ENCODE data around the gene CPNE1. TPM values are rescaled to one million over a fixed set of nuclear protein-coding genes. Genes with fewer than 3 reads are reported as not detected.

Gene CPNE1
- total RNA-seq, 8 experiments from 2014 or later = 88.8 to 205 (median 124) TPM

Other genes starting within 250 kb of the CPNE1 start
- gene GDF5, start 226.7 kb downstream of the CPNE1 start, total RNA-seq = 1 to 10 TPM in 1 of 8 experiments, under 1 TPM in 7; 0.13 to 5.1 (median 0.26) TPM
- gene CEP250, start 209.3 kb downstream of the CPNE1 start, total RNA-seq = 10 to 100 TPM; 11.7 to 31.7 (median 28.5) TPM
- under 1 TPM in 1 of 8 experiments, not detected in 7; 0.31 TPM for gene C20orf173, start 135.2 kb downstream of the CPNE1 start, total RNA-seq
- gene ERGIC3, start 122.8 kb downstream of the CPNE1 start, total RNA-seq = 100 to 1,000 TPM; 148 to 328 (median 266) TPM
- gene SPAG4, start 49.1 kb downstream of the CPNE1 start, total RNA-seq = 10 to 100 TPM in 2 of 8 experiments, 1 to 10 TPM in 5, under 1 TPM in 1; 0.36 to 10.5 (median 4.3) TPM
- 10 to 100 TPM; 33.1 to 98.0 (median 51.1) TPM for gene RBM12, start within 50 bp of the CPNE1 start, total RNA-seq
- gene NFS1, start 34.5 kb upstream of the CPNE1 start, total RNA-seq = 10 to 100 TPM; 11.1 to 37.2 (median 17.7) TPM
- gene ROMO1, start 34.5 kb upstream of the CPNE1 start, total RNA-seq = 100 to 1,000 TPM; 178 to 374 (median 295) TPM
- 100 to 1,000 TPM; 254 to 567 (median 319) TPM for gene RBM39, start 77.4 kb upstream of the CPNE1 start, total RNA-seq
- gene PHF20, start 107.1 kb upstream of the CPNE1 start, total RNA-seq = 10 to 100 TPM; 15.4 to 53.7 (median 31.5) TPM